GM12865 (cell line): ENCODE measurements around the gene CD47.

Experiments
- DNase-seq: peaks from one replicate; pipeline ENCODE4 v3.0.0; 2010; ENCODE audit warnings: low read depth
- H3K4me3 ChIP-seq: 2 replicates; pipeline ENCODE4 v1.5.1; 2011; ENCODE audit warnings: mild to moderate bottlenecking, low read depth, low read length, control low read depth
- CTCF ChIP-seq: IDR thresholded peaks from 2 replicates; pipeline ENCODE4 v1.5.1; 2011; ENCODE audit warnings: low read length, control low read depth, low read depth, inconsistent platforms; ENCODE audit not compliant: insufficient read depth; ENCODE audit errors: missing control alignments

Gene CD47

GRCh38 chr3:108125153-108125543, 34.3 kb upstream of the CD47 start:
- H3K4me3 ChIP-seq, result peak overlapping the region; percentile 66
- peak; percentile 27 for DNase-seq
- TF ChIP-seq CTCF, result no peak

GRCh38 chr3:108124337-108125152, 33.7 kb upstream of the CD47 start:
- H3K4me3 ChIP-seq, result peak overlapping the region; percentile 66
- TF ChIP-seq CTCF, result no peak
- DNase-seq, result peak; percentile 97

- TF ChIP-seq CTCF, result no peak
- DNase-seq, result no peak
- no peak overlapping the region for H3K4me3 ChIP-seq
Observed at GRCh38 chr3:108123326-108123725, 32.5 kb upstream of the CD47 start.

- TF ChIP-seq CTCF, result no peak
- H3K4me3 ChIP-seq, result no peak overlapping the region
- DNase-seq, result no peak
Observed at GRCh38 chr3:108122276-108122675, 31.4 kb upstream of the CD47 start.

- no peak for DNase-seq
- H3K4me3 ChIP-seq, result no peak overlapping the region
- no peak for TF ChIP-seq CTCF
Observed at GRCh38 chr3:108119398-108120104, 28.7 kb upstream of the CD47 start.

GRCh38 chr3:108118038-108118768, 27.4 kb upstream of the CD47 start:
- DNase-seq, result no peak
- TF ChIP-seq CTCF, result no peak
- H3K4me3 ChIP-seq, result no peak overlapping the region
